H54 (cell line): Measurements from ENCODE around the gene DMPK.

Experiments
- DNase-seq: peaks from one replicate; pipeline ENCODE4 v3.0.0; 2011; ENCODE audit warnings: low spot score, mixed read lengths; ENCODE audit not compliant: insufficient read length
- FAIRE-seq: peaks from 3 replicates; lab custom pipeline; 2011; peaks lifted over from hg19 to GRCh38; lab: Jason Lieb, UNC
- POLR2A ChIP-seq: IDR thresholded peaks from 2 replicates; pipeline ENCODE4 v1.6.1; 2011; ENCODE audit warnings: low read depth, mild to moderate bottlenecking, low read length

The DMPK gene, protein sequence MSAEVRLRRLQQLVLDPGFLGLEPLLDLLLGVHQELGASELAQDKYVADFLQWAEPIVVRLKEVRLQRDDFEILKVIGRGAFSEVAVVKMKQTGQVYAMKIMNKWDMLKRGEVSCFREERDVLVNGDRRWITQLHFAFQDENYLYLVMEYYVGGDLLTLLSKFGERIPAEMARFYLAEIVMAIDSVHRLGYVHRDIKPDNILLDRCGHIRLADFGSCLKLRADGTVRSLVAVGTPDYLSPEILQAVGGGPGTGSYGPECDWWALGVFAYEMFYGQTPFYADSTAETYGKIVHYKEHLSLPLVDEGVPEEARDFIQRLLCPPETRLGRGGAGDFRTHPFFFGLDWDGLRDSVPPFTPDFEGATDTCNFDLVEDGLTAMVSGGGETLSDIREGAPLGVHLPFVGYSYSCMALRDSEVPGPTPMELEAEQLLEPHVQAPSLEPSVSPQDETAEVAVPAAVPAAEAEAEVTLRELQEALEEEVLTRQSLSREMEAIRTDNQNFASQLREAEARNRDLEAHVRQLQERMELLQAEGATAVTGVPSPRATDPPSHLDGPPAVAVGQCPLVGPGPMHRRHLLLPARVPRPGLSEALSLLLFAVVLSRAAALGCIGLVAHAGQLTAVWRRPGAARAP

DNA sequence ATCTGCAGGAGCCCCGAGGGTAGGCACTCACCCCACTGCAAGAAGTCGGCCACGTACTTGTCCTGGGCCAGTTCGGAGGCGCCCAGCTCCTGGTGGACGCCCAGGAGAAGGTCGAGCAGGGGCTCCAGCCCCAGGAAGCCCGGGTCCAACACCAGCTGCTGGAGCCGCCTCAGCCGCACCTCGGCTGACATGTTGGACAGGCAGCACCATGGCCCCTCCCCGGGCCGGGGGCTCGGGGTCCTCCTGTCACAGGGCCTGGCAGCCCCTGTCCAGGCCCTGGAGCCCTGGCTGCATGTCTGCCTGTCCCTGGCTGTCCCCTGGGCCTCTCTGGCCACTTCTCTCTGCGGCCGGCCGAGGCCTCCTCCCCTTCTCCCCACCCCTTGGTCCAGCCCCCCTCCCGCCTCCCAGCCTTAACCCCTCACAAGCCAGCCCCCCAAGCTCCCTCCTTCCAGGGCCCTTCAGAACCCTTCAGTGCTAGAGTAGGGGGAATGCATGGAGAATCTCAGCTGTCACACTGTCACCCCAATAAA lies at the start of gene DMPK:
TSS of gene DMPK (minus strand) at position 329 of the 530 bp plus-strand sequence. CDS start at position 191, 138 bp downstream.
- DNase-seq (no peak), FAIRE-seq (no peak)
- no peak for TF ChIP-seq POLR2A

DNA sequence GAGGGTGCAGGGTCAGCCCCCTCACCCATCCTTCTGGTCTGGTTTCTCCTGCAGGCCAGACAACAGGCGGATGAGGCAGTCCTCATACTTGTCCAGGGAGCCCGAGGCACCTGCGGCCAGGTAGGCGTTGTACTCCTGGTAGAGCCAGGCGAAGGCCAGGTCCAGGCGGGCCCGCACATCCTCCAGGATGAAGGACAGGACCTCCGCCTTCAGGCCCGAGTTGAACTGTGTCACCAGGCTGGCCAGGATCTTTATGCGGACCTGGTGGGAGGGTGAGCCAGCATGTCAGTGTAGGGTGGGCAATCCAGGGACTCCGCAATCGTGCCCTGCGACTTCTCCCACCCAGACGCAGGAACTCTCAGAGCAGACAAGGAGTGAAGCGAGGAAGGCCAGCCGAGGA lies 46.7 kb upstream of the DMPK start:
- no peak for TF ChIP-seq POLR2A
- DNase-seq (no peak), FAIRE-seq (no peak)

DNA sequence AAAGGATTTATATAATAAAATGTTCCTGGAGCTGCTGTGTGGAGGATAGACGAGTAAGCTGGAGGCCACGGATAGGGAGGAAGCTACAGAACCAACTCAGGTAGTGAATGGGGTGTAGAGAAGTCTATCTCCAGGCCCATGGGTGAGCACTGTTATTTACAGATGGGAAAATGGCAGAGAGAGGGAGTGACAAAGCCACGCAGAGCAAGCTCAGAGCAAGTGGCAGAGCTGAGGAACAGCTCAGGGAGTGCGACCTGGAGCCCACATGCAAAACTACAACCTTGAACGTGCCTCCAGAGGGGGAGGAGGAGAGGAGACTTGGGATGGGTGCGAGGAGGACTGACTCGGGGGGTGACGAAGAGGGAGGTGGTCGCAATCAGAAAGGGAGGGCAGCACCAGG lies 46.2 kb upstream of the DMPK start:
- DNase-seq (no peak), FAIRE-seq (no peak)
- TF ChIP-seq POLR2A = no peak

DNA sequence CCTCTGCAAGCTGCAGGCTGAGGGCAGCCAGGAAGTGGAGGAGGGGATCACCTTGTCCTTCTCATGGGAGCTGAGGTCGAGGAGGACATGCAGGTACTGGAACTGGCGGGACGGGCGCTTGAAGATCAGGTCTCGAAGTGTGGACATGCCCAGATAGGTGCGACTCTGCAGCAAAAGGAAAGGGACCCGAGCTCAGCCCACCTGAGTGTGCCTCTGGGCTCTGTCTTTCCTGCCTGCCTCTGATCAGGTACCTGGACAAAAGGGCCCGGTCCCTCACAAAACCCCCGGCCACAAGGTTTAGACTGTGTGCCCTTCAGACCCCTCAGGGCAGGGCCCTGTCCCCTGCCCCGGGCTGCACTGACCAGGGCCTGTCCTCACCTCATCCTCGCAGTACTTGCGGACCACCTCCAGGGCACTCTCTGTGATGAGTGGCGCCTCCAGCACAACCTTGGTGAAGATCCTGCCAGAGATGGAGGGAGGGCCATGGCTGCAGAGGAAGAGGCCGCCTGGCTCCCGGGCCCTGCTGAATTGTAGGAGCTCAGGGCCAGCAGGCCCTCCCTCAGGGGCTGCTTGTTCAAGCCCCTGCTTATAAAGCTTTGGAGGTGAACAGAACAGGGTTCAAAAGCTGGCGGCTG lies 45.3 kb upstream of the DMPK start:
- TF ChIP-seq POLR2A = no peak
- DNase-seq (no peak), FAIRE-seq (no peak)

DNA sequence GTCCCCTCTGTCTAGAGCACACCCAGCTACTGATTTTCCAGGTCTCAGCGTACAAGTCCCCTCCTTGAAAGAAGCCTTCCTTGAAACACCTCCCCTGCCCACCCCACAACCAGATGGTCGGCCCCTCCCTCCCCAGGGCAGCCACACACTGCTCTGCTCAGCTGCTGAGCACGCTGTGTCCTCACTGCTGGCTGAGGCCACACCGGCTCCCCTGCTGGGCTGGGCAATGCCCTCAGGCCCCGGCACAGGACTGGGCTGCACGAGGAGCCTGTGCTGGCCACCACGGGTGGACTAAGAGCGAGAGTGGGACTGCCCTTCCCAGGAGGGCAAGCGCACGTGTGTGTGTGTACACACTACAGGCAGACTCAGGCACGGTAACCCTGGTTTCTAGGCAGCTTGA lies 44.6 kb upstream of the DMPK start:
- no peak for TF ChIP-seq POLR2A

DNA sequence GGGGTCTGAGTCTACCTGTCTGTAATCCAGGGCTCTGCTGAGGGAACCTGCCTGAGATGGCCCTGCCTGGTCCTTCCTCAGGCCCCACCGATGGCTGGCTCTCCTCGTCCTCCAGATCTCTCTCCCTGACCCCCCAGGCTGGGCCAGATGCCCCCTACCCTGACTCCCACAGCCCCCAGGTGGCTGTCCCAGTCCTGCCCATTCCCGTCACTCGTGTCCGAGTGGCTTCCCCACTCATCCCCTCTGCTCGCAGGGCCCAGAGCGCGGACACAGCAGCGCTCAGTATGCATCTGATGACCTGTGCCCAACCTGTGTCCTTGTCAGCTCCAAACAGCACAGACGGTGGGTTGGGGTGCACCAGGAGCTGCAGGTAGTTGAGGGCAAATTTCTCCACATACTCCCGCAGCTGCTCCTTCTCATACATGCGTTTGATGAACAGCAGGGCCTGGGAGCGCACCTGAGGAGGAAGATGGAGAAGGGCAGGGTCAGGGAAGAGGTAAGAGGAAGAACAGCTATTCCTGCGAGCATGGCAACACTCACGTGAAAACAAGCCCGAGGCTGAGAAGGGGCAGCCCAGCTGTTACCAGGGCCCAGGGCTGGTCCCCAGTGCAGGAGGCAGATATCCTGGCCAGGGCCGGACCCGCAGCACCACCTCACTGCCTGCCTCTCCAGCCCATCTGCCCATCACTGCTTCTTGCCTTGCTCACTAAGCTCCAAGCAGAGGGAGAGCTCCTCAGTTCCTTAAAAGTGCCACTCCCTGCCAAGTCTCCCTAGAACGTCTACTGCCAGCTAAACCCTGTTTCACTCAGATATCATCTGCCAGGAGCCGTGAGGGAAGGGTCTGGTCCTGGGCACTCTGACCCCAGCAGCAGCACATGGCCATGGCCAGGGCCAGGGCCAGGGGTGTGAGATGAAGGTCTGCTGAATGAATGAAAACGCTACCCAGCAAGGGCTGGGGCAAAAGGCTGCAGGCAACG lies 43.9 kb upstream of the DMPK start:
- TF ChIP-seq POLR2A = no peak
- no peak for FAIRE-seq
- DNase-seq = no peak

More for the DNA sequence above, 44.6 kb upstream of the DMPK start:
- DNase-seq (no peak), FAIRE-seq (no peak)

DNA sequence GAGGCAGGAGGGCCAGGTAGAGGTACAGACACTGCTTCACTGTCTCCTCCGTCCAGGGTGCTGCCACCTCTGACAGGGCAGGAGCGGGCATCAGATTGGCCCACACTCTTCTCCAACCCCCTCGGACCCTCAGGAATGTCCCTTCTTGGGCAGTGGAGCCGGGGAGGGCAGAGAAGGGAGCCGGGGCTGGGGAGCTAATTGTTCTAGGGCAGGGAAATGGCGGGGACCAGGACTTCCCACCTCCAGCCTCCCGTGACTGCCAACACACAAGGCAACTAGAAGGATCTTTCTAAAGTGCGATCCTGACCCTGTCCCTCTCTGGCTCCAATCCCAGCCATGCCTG lies 42.9 kb upstream of the DMPK start:
- FAIRE-seq = no peak
- no peak for TF ChIP-seq POLR2A
- DNase-seq = no peak

DNA sequence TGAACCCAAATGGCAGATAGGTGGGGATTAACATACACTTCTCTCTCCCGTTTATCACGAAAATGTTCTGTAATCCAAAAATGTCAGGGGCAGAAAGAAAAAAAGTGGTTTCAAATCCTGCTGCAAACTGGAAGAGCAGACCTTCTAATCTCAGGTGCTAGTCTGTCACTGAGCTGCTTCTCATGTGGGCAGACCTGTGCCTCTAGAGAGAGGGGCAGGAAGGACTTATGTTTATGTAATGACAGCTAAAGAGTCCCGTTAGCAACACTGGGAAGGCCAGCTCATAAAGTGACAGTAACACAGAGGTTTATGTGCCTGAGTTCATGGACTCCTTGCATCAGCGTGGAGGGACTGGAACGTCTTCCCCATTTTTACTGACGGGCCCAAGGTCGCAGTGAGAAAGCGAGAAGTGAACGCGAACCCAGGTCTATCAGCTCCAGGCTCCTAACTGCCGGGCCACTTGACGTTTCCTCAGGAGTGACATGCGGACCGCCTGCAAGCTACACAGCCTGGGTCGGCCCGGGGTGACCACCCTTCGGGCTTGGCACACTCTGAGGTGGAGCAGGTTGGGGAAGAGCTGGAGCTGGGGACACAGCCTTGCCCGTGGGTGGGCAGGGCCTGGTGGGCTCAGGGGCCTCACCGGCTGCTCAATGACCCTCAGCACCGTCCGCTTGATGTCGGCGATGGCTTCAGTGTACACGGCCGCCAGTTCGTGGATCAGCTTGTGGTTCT lies 42.4 kb upstream of the DMPK start:
- no peak for TF ChIP-seq POLR2A
- FAIRE-seq (no peak), DNase-seq (no peak)

DNA sequence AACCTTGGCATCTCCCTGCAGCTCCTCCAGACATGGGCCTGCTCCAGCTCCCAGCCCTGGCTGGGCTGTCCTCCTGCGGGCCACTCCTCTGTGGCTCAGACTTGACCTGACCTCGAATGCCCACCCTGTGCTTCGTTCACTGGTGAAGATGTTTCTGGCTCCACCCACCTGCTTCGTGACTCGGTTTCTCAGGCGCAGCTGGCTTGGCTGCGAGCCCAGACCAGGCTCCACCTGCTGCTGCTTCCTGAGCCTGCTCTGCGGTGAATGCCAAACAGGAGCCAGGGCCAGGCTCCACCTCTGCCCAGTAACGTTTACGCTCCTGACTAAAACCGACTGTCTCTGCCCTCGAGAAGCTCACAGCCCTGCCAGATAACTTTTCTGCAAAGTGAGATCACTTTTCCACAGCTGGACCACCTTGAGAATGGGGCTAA lies 41.8 kb upstream of the DMPK start:
- TF ChIP-seq POLR2A = no peak
- DNase-seq = no peak
- no peak for FAIRE-seq

DNA sequence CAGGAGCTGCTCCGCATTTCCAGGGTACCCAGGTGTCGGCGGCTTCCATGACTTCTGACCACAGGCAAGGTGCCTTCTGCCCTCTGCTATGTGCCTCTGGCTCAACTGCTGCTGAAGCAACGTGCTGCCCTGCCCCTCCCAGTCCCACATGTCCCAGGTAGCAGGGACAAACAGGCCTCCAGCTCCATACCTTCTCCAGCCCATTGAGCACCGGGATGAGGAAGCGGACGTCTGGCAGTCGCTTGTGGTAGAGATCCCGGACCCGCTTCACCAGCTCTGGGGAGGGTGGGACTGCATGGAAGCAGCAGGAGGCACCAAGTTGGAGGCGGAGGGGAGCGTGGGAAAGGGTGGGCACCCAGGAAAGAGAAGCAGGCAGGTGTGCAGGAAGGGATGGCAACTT lies 40.9 kb upstream of the DMPK start:
- FAIRE-seq (no peak), DNase-seq (no peak)
- TF ChIP-seq POLR2A = no peak

DNA sequence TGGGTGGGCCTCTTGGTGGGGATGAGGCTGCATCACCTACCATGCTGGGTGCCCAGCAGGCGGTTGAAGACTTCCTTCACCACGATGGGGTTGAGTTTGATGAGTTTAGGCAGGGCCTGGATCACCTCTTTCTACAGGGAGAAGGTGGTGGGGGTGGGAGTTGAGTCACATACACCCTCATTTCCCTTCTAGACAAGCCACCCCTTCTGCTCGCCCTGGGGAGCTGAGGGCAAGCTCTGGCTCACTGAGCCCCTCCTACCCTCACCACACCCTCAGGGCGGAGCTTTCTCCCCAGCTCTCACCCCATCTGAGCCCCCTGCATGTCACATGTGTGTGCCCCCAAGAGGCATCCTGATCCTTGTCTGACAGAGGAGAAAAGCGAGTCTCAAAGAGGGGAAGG lies 40.4 kb upstream of the DMPK start:
- no peak for TF ChIP-seq POLR2A
- no peak for DNase-seq
- no peak for FAIRE-seq

DNA sequence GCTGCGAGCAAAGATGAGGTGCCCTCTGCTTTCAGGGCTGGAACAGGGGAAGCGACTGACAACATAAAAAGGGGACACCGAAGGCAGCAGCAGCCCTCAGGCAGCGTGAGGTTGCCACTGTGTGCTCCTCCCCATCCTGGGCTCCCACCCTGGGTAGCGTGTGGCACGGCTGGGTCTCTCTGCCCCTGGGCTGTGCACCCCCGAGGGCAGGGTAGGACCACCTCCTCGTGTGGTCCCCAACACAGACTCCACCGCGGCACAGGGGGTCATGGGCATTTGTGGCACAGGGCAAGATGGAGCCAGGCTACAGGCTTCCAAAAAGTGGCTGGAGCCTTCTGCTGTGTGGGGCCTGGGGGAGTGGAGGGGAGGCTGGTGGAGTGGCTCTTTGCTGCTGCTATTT lies 39.3 kb upstream of the DMPK start:
- no peak for TF ChIP-seq POLR2A
- DNase-seq (no peak), FAIRE-seq (no peak)
